ENCODE data around the gene CYBA. TPM values are rescaled to one million over a fixed set of nuclear protein-coding genes. Genes with fewer than 3 reads are reported as not detected.

Gene CYBA
- total RNA-seq, 1 experiment from 2014 or later, result 351 TPM

DNA sequence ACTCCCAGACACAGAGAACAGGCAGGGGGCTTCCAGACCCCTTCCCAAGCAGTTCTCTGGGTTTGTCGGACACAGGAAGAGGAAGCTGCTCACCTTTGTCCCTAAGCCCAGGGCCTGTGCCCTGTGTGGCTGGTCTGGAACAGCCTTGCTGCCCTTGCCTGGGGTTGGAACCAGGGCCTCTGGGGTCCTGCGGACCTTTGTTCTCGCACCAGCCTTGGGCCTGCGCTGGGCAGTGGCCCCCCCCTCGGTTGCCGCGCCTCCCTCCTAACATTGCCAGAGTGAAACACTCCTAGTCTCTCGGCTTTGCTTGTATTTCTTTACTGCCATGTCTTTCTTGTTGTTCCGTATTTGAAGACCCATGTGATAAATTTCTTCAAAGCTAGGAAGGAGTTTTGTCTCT, 21.0 kb downstream of the CYBA start:
- Histone ChIP-seq H3K4me3 (ENCODE audit: low read depth, low read length) (no peak overlapping the region), H3K36me3 (ENCODE audit: control insufficient read depth, insufficient read depth, low read length) (peaks cover 6% of the 10 kb centered on the region), H3K27me3 (replicated peaks; ENCODE audit: control insufficient read depth, insufficient read depth, low read length) (no peaks in the 10 kb centered on the region), H3K4me1 (no peaks in the 10 kb centered on the region), H3K9me3 (no peaks in the 10 kb centered on the region)
- Mint-ChIP-seq H3K27me3 (ENCODE audit: insufficient read depth, unreplicated experiment) (no peaks in the 10 kb centered on the region), H3K4me1 (ENCODE audit: low read depth, unreplicated experiment) (no peaks in the 10 kb centered on the region), H3K27ac (ENCODE audit: unreplicated experiment) (no peak overlapping the region), H3K36me3 (ENCODE audit: insufficient read depth, unreplicated experiment) (peaks cover 96% of the 10 kb centered on the region), H3K9me3 (ENCODE audit: unreplicated experiment) (no peaks in the 10 kb centered on the region), H3K4me3 (ENCODE audit: unreplicated experiment) (no peak overlapping the region)
- DNase-seq, result no peak
- TF ChIP-seq, protein P1, sequence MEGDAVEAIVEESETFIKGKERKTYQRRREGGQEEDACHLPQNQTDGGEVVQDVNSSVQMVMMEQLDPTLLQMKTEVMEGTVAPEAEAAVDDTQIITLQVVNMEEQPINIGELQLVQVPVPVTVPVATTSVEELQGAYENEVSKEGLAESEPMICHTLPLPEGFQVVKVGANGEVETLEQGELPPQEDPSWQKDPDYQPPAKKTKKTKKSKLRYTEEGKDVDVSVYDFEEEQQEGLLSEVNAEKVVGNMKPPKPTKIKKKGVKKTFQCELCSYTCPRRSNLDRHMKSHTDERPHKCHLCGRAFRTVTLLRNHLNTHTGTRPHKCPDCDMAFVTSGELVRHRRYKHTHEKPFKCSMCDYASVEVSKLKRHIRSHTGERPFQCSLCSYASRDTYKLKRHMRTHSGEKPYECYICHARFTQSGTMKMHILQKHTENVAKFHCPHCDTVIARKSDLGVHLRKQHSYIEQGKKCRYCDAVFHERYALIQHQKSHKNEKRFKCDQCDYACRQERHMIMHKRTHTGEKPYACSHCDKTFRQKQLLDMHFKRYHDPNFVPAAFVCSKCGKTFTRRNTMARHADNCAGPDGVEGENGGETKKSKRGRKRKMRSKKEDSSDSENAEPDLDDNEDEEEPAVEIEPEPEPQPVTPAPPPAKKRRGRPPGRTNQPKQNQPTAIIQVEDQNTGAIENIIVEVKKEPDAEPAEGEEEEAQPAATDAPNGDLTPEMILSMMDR (IDR thresholded peaks at IDR 0.05; ENCODE audit: insufficient read depth in 1 of 2, low read depth in 1 of 2, low read length in 1 of 2, severe bottlenecking in 1 of 2, unreplicated experiment in 1 of 2), result no peak
- intact Hi-C loops (cut with micrococcal nuclease; ENCODE audit: unreplicated experiment), result no loop called here
- POLR2A ChIA-PET, result no interaction called here
- BruUV-seq (replicated peaks), result no TSS peak
- CTCF ChIA-PET, result interaction anchor here (0.6 kb wide), 1 partner anchor 92 kb away, joined by 7 read pairs; no protein-coding TSS in a partner anchor

DNA sequence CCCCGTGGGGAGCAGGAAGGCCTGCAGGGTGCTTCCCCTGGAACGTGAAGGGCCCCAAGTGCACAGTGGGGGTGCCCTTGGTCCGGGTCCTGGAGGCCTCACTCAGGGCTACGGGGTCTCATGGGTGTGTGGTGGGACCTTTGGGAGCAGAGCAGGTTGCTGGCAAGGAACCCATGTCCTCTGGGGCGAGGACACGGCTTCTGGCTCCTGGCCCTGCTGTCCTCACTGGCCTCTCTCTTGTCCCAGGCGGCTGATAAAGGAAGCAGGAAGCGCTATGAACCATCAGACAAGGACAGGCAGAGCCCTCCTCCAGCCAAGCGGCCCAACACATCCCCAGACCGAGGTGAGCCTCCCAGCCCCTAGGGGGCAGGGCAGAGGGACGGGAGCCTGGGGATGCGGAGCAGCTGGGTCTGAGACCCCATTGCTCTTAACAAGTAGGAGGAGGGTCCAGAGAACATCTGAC, 22.3 kb downstream of the CYBA start:
- no peak overlapping the region for H3K27ac Mint-ChIP-seq (ENCODE audit: unreplicated experiment)
- no peak overlapping the region for H3K4me3 Mint-ChIP-seq (ENCODE audit: unreplicated experiment)
- TF ChIP-seq, protein P1 (IDR thresholded peaks at IDR 0.05; ENCODE audit: insufficient read depth in 1 of 2, low read depth in 1 of 2, low read length in 1 of 2, severe bottlenecking in 1 of 2, unreplicated experiment in 1 of 2), result peak; percentile 52 to 63
- Histone ChIP-seq H3K27me3 (replicated peaks; ENCODE audit: control insufficient read depth, insufficient read depth, low read length) (no peaks in the 10 kb centered on the region), H3K36me3 (ENCODE audit: control insufficient read depth, insufficient read depth, low read length) (peaks cover 6% of the 10 kb centered on the region), H3K9me3 (no peaks in the 10 kb centered on the region), H3K4me3 (ENCODE audit: low read depth, low read length) (no peak overlapping the region), H3K4me1 (no peaks in the 10 kb centered on the region)
- H3K27me3 Mint-ChIP-seq (ENCODE audit: insufficient read depth, unreplicated experiment), result no peaks in the 10 kb centered on the region
- CTCF ChIA-PET, result interaction anchor here (0.6 kb wide), 1 partner anchor 211 kb away, joined by 4 read pairs; no protein-coding TSS in a partner anchor
- BruUV-seq (replicated peaks), result no TSS peak
- H3K9me3 Mint-ChIP-seq (ENCODE audit: unreplicated experiment), result no peaks in the 10 kb centered on the region
- intact Hi-C loops (cut with micrococcal nuclease; ENCODE audit: unreplicated experiment), result no loop called here
- DNase-seq, result peak; percentile 60 to 77
- POLR2A ChIA-PET, result interaction anchor here (1.0 kb wide), 1 partner anchor 9 kb away, joined by 4 read pairs; no protein-coding TSS in a partner anchor
- H3K4me1 Mint-ChIP-seq (ENCODE audit: low read depth, unreplicated experiment), result no peaks in the 10 kb centered on the region
- H3K36me3 Mint-ChIP-seq (ENCODE audit: insufficient read depth, unreplicated experiment), result peaks cover 97% of the 10 kb centered on the region

DNA sequence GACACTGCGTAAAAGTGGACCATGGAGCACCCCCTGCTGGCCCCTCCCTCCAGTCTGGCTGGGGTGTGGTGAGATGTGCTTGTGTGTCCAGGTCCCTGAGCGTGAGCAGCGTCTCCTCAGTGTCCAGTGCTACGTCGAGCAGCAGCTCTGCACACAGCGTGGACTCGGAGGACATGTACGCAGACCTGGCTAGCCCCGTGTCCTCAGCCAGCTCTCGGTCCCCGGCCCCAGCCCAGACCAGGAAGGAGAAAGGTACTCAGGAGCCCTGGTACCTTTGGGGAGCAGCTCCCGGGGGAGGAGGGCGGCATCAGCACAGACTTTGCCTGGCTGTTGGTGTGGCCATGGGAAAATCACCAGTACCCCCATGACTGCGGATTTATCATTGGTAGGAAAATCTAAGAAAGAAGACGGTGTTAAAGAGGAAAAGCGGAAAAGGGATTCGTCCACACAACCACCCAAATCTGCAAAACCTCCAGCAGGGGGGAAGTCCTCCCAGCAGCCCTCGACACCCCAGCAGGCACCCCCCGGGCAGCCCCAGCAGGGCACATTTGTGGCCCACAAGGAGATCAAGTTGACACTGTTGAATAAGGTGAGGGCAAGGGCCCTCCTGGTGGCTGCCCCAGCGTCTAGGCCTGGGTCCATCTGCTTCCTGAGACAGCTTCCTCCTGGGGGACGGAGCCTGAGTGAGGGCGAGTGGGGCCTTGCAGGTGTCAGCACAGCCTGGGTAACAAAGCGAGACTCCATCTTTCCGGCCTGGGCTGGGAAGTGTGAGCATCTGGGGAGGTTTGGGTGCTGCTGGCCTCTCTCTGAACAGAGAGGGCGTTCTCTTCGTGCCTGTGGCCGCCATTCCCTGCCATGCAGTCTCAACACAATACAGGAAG, 23.1 kb downstream of the CYBA start:
- H3K36me3 ChIP-seq (ENCODE audit: control insufficient read depth, insufficient read depth, low read length), result peaks cover 10% of the 10 kb centered on the region
- BruUV-seq (replicated peaks), result no TSS peak
- no peaks in the 10 kb centered on the region for H3K9me3 Mint-ChIP-seq (ENCODE audit: unreplicated experiment)
- no peaks in the 10 kb centered on the region for H3K27me3 ChIP-seq (replicated peaks; ENCODE audit: control insufficient read depth, insufficient read depth, low read length)
- no peaks in the 10 kb centered on the region for H3K4me1 Mint-ChIP-seq (ENCODE audit: low read depth, unreplicated experiment)
- no peaks in the 10 kb centered on the region for H3K4me1 ChIP-seq
- ChIA-PET POLR2A (no interaction called here), CTCF (interaction anchor here (0.6 kb wide), 1 partner anchor 15 kb away, joined by 3 read pairs; no protein-coding TSS in a partner anchor)
- H3K9me3 ChIP-seq, result no peaks in the 10 kb centered on the region
- peaks cover 97% of the 10 kb centered on the region for H3K36me3 Mint-ChIP-seq (ENCODE audit: insufficient read depth, unreplicated experiment)
- intact Hi-C loops (cut with micrococcal nuclease; ENCODE audit: unreplicated experiment), result no loop called here
- H3K27me3 Mint-ChIP-seq (ENCODE audit: insufficient read depth, unreplicated experiment), result no peaks in the 10 kb centered on the region
- TF ChIP-seq, protein P1 (IDR thresholded peaks at IDR 0.05; ENCODE audit: insufficient read depth in 1 of 2, low read depth in 1 of 2, low read length in 1 of 2, severe bottlenecking in 1 of 2, unreplicated experiment in 1 of 2), result no peak
- no peak overlapping the region for H3K27ac Mint-ChIP-seq (ENCODE audit: unreplicated experiment)
- H3K4me3 ChIP-seq (ENCODE audit: low read depth, low read length), result no peak overlapping the region
- DNase-seq, result no peak
- H3K4me3 Mint-ChIP-seq (ENCODE audit: unreplicated experiment), result no peak overlapping the region
